Measurements from ENCODE around the gene OCEL1.

GRCh38 chr19:17242431-17243208, 16.6 kb downstream of the OCEL1 start:
- TF ChIP-seq ZNF274 (IDR thresholded peaks at IDR 0.05; ENCODE audit: low read depth, low read length) (no peak), YY1 (IDR thresholded peaks at IDR 0.05; ENCODE audit: insufficient read depth, insufficient read length) (no peak)
